ENCODE data around the gene TRIM16.
A peak's percentile ranks its signal among the peaks of the same experiment; 100 is the strongest.
"Not testable (repeated sequence)": the region's sequence is repeated elsewhere in the genome, so short reads cannot be mapped to it uniquely, and the experiment has no call there.

The TRIM16 gene

DNA sequence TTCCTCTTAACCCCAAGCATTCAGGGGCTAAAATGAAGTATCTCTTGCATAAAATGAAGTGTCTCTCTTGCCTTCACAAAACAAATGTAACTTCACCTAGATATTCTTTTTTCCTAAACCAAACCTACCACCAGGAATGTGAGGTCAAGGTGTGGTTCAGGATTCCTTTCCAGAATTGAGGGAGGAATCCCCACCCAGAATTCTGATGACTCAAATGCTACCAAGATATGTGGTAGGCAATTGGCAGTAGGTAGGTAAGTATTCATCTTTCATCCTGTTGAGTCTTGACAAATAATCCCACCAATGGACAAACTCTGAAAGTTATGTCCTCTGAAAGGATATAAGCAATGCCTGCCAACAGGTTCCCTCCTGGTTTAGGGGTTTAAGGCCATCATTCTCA lies 26.2 kb downstream of the TRIM16 start:
- DNase-seq = no peak

DNA sequence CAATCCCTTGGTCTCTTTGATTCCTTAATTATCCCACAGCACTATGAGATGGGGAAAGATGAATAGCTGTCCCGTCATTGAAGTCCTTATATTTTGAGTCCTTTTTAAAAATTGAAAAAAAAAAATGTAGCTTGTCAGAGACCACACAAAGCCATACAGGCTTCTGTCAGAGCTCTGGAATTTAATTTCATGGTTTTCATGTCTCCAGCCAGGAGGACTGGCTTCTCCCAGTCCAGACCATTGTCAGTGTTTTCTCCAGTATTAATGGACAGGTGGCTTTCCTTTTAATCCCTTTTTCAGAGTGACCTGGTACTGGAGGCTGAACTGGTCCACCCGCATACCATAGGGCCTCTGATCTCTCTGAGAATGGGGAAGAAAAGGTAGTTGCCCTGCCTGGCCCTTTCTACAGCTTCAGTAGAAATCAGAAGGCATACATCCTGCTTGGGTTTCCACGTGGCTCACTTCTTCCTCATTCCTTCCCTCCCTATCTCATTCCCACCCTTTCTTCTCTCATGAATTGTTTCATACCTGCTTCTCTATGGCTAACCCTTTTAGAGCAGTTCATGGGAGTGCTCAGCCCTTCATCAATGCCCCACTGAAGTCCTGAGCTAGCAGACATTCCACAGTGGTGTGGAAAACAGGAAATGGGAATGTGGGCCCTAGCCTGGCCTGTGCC lies 29.1 kb downstream of the TRIM16 start:
- DNase-seq = no peak

DNA sequence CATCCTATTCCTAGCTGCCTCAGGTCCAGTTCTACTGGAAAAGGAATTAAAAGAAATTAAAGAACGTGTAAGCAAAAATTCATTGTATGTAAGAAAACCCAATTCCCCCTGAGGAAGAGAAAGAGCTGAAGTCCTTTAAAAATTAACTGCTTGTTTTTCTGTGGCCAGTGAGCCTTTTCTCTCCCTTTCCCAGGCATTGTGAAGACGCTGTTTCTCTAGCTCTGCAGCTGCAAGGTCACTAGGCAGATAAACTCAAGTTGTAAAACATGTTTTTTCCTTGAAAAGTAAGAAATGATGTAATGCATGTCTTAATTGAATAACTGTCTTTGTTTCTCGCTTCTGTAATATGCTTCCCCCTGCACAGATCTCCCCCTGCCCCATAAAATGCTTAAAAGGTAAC lies 29.7 kb downstream of the TRIM16 start:
- DNase-seq = not testable (repeated sequence)

DNA sequence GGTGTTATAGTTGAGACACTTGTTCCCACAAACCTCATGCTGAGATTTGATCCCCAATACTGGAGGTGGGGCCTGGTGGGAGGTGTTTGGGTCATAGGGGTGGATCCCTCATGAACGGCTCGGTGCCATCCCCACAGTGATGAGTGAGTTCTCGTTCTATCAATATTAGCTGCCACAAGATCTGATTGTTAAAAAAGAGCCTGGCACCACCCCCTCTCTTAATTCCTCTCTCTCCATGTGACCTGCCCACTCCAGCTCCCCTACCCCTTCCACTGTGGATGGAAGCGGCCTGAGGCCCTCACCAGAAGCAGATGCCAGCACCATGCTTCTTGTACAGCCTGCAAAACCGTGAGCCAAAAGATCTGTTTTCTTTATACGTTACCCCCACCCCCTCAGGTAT lies 31.2 kb downstream of the TRIM16 start:
- DNase-seq = no peak

DNA sequence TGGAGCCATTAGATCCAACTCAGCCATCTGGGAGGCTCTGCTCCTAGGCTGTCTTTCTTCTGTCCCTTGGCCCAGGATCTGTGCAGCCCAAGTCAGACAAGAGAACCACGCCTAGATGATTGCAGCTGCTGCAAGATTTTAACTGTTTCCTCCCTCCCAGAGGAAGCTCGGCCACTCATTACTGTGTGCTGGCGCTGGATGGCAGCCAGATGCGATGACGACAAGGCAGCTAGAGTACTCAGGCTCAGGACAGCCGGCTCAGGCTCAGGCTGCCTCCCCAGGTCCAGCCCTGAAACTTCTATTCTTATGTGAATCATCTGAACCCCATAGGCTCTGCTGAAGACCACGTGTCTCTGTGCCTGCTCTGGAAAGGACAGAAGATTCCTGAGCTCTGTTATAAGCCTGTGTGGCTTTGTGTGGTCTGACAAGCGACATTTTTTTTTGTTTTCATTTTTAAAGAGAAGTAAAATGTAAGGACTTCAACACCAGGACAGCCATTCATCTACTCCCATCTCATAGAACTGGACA lies 32.5 kb downstream of the TRIM16 start:
- DNase-seq = peak; percentile 46

DNA sequence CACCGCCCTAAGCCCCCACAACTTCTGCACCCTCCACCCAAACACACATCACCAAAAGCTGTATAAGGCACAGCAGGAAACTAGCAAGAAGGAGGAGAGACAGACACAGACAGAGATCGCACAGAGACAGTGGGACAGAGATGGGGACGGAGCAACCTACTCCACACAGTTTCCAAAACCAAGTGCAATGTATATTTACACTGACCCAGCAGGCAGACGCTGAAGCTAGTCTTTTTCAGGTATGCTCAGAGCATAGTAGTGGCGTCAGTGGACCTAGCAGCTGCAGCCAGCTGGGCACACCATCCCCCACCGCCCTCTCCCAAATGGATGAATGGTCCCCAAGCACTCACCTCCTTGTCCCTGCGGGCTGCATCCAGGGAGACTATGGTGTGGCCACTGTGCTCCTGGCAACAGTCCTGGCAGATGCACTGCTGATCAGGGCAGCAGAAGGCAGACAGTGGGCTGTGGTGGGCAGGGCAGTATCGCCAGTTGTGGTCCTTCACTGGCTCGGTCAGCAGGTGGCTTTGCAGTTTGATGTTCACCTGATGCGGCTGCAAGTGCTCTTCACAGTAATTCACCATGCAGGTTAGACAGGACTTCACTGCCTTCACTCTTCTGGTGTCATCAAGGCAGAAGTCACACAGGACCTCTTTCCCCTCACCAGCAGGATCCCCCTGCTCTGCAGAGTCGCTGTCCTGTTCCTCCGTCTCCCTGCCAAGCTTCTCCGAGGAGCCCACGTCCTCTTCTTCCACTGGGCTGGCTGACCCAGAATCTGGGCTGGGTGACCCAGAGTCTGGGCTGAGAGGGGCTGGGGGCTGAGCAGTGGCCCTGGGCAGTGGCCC lies 33.1 kb downstream of the TRIM16 start:
- no peak for DNase-seq

DNA sequence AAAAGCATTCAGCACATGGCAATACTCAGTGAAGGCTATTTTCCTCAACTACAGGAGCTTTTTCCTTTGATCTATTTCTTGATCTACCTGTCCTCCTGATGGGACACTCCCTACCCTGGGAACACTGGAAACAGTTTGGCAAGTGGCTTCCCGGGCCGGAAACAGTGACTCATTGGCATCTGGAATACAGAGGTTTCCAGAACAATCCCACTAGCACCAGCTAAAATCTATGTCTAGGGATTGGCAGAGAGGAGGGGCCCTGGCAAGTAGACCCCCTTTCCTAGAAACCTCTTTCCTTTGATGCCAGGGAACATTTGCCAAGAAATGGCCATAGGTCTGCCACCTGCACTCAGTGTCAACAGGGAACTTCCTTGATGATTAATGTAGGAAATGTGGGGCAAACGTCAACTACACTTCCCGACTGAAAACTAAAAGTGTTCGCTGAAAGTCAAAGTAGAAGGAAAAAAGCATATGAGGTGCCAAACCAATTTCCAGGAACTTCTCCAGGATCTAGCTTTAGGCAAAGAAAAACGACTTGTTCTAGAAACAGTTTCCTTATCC lies 34.2 kb downstream of the TRIM16 start:
- DNase-seq = no peak

DNA sequence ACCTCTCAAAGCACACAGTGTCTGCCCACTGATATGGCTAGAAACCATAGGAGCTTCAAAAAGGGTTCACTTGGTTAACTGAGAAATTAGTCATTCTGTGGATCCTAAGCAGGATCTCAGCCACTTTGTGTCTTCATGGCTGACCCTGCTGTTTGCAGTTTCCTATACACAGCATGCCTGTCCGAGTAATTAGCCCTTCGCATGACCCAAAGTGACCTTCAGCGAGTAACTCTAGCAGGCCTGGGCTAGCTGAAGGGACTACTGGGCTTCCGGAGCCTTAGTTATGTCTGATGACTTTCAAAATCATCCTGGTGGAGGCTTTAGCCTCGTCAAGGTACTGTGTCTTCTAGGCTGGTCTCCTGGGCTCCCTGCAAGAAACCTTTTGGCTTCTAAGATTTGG lies 35.7 kb downstream of the TRIM16 start:
- DNase-seq = no peak

DNA sequence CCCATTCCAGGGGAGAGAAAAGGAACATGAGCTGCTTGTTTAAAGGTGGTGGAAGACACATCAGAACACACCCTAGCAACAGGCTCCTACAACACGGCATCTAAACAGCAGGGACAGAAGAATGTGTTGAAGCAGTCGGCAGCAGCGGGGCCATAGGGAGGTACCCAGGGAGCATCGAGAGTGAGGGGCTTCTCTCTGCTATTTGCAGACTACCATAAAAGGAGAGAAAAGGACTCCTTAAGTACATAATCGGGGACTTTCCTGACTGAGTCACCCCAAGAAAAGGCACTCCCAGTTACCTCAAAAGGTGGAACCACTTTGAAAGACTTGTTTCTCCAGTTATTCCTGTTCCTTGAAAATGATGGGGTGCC lies 38.2 kb downstream of the TRIM16 start:
- not testable (repeated sequence) for DNase-seq

DNA sequence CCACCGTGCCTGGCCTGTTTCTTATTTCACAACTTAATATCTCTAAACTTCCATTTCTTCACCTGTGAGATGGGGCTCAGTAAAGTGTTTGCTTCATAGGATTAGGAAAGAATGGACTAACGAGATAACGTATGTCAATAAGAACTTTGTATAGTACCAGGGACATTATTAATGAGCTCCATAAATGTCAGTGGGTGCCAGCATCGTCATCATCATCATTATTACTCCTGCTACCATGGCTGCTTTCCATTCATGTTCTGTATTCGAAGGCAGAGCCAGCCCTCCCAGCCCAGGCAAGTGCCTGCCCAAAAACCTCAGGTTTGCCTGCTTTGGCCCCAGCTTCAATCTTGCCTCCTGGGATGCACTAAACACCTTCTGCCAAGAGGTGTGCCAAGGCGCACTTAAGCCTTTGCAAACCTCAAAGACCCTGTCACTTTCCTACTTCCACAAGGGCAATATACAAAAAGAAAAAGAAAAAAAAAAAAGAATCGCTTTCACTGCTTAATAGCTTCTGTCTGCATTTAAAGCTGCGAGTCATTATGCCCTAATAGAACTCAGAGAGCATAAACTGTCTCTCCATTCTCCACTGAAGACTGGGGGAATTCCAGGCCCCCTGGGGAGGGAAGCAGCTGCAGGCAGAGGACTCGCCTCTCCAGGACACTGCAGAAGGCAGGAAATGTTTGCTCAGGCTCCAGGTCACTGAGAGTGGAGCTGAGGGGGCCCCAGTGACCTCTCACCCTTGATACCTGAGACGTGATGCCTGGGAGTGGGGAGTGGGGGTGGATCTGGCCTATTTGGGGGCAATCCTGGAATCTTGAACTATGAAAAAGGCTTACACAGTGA lies 38.8 kb downstream of the TRIM16 start:
- not testable (repeated sequence) for DNase-seq

DNA sequence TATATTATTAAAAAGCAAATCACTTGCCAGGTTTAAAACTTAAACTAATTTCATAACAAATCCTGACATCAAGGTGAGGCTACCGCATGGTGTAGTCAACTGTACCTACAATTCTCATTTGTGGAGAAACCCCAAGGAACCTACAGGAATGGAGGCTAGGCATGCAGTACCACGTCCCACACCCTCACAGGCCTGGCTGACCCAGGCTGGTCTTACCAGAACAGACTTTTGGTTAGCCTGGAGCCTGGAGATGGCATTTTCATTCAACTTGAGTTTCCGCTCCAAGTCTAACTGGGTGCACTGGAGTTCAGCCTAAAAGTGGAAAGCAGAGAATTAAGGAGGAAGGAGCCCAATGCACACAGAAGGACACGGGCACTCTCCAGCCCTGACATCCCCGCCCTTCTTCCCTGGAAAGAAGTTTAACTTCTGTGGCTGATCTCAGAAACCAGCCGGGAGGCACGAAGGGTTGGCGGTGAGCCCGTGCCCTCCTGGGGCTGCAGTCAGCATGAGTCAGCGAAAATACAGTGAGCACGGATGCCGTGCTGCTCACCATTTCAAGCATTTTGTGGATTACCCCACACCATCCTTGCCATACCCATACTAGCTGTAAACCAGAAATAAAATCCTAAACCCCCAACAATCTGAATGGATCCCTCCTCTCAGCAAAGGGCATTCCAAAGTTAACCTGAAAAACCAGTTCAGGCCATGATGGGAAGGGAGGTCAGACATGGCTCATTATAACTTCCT lies 41.4 kb downstream of the TRIM16 start:
- DNase-seq = not testable (repeated sequence)

DNA sequence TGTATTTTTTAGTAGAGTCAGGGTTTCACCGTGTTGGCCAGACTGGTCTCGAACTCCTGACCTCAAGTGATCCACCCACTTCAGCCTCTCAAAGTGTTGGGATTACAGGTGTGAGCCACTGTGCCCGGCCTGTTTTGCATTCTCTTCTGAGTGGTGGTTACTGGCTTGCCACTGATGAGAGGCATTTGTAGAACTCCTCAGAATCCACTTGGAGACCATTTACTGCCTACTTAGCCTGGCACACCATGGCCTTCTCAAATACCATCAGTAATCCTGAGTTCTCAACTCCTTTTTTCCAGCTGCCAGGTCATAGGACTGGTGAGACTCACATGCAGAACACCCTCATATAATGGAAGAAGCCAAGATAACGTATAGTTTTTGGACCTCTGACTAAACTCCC lies 42.1 kb downstream of the TRIM16 start:
- DNase-seq = not testable (repeated sequence)

DNA sequence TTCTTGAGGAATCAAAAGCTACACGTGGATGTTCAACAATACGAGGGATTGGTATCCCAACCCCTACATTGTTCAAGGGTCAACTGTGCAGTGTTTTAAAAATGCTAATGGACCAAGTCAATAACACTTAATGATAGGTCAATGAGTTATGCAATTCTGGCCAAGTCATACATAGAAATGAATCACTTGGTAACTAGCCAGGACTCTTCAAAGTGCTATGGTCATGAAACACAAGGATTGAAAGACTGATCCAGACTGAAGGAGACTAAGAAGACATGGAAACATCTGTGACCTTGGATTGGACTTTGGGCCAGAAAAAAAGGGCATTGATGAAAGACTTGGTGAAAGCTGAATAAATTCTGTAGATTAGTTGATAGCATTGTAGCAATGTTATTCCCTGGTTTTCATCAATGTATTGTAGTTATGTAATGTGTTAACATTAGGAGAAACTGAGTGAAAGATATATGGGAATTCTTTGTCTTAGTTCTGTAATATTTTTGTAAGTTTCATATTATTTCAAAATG lies 53.1 kb downstream of the TRIM16 start:
- not testable (repeated sequence) for DNase-seq

DNA sequence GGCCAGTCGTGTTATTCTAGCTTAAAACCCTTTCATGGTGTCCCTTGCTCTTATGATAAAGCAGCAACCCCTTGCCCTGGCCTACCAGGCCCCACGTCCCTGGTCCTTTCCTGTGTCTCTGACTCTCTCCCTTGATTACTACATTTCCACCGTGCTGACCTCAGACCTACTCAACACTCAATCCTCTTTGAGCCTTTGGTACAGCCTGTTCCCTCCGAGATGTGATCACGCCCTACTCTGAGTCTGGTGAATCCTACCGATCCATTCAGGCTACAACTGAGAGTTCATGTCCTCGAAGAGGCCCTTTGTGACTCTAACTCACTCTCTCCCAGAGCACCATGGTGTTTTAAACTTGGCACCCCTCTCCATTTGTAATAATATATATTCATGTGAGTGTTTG lies 54.1 kb downstream of the TRIM16 start:
- not testable (repeated sequence) for DNase-seq

DNA sequence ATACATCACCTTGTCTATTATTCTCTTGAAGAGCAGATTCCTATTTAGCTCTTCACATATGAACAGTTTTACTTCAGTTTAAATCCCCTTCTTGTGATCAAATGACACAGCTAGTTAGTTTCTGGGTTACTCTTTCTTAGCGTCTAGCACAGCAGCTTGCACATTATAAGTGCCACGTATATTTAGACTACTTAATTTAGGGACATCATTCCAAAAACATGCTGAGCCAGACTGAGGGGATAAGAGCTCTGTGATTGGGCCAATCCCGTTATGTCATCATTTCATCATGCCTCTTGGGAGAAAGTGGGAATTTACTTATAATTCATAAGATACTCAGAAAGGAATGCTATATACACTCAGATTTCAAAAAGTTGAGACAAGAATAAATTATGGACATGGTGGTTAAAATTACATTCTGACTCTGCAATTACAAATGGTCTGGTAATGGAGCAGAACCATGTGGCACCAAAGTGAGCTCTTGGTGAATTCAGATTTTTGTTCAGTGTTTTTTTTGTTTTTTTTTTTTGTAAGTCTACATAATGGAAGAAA lies 60.4 kb downstream of the TRIM16 start:
- not testable (repeated sequence) for DNase-seq

DNA sequence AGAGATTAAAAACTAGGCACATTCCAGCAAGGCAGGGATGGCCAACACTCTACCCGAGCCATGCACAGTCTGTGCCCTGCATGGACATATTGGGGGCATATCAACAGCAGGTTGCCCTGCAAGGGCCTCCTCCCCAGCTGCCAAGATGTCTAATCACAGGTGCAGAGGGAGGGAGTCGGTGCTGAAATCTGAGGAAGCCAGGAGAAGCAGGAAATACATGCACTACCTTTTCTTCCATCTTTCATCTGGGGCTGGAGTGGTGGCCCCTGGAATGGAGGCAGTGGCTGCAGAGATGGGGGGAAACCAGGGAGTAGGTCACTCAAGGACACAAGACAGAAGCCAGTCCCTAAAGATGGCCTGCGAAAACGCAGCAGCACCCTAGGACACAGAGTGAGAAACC lies 60.9 kb downstream of the TRIM16 start:
- not testable (repeated sequence) for DNase-seq

DNA sequence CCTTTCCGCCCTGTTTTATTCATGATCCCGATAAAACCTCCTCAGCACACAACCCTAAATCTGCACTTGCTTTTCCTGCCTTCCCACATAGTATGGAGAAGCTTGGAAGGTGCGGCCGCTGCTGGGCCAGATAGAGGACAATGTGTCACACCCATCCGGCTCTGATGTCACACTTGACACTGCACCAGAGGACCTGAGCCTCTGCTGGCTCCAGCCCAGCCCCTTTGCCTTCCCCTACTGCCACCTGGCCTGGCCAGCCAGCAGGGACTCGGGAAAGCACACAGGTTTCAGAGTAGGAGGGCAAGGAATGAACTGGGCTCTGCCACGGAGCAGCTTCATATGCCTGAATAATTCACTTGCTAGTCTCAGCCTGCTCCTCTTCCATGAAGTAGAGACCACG lies 62.0 kb downstream of the TRIM16 start:
- DNase-seq = not testable (repeated sequence)

DNA sequence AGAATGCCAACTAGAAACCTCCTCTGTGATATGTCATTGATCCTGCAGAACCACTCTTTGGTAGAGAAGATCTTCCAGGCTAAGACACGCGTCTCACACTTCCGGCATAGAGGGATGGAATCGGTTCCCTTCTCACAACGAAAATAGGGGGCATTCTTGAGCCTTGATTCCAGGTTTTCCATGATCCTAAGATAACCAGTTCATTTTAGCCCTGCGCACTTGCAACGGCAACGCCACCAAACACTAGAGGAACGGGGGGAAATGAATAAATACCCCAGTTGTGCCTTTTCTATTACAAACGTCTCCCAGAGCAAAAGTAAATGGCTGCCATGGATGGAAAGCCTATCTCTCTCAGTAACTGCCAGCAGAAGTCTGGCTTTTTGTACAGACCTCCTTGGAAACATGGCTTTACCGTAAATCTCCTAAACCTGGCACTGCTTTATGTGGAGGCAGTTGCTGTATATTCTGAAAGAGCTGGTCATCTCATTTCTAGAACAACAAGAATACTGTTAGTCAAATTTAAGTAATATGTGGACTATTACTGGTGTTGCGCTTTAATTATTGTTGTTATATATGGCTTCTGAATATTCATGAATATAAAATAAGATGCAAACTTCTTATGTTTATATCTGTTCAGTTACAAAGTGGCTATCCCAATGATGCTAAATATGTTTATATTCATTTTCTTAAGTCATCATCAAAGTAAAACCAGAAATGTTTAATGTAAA lies 64.6 kb downstream of the TRIM16 start, which contains the start of gene FBXW10B:
FBXW10B (minus strand) TSS at position 374 of the 728 bp plus-strand sequence; CDS start at position 182, 192 bp downstream.
- not testable (repeated sequence) for DNase-seq

DNA sequence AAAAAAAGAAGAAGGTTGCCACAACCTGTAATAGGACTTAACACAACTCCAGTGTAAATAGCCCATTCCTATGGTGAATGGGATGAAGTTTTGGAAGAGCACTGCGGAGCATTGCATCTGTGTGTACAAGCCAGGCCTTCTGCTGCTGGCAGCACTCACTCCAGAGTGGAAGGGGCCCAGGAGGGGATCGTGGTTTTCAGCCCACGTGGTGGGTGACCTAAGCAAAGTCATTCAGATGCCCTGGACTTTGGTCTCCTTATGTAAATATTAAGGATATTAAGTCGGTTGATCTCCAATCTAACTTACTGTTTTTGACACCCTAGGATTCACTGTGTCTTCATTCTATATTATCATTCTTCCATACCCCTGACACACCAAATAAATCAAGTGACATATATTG lies 67.3 kb downstream of the TRIM16 start:
- DNase-seq = not testable (repeated sequence)

DNA sequence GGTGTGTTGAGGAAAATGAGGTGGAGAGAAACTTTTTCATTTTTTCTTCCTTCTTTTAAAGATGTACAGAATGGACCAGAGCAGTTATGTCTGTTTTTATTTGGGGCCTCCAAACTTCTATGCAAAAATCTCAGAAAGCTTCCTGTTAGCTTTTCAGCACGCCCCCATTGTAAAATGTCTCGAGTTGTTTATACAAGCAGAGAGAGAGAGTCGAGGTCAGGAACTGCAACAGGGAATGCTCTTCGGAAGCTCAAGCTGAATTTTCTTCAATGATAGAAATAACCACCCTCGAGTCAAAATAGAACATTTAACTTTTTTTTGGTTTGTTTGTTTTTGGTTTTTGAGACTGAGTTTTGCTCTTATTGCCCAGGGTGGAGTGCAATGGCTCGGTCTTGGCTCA lies 68.3 kb downstream of the TRIM16 start:
- not testable (repeated sequence) for DNase-seq

DNA sequence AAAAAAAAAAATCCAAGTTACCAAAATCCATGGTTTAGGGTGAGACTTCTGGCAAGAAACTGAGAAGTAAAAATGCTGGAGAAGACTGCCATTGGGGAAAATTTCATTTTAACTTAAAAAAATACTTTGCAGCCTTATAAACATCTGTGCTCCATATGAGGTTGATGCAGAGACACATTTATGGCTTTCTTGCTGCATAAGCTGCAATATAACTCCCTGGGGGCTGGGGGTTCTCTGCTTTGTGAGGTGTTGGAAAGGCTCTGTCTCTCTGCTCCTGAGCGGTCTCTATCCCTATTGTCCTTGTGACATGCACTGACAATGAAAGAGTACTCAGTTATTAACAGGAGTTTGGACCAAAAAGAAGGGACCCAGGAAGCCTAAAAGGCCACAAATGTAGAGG lies 71.0 kb downstream of the TRIM16 start:
- not testable (repeated sequence) for DNase-seq
